Pulmonary artery endothelial cell (primary cell): ENCODE measurements around the gene BBOX1. TPM values are rescaled to one million over a fixed set of nuclear protein-coding genes. Genes with fewer than 3 reads are reported as not detected.
"Not testable (repeated sequence)": the region's sequence is repeated elsewhere in the genome, so short reads cannot be mapped to it uniquely, and the experiment has no call there.

ENCODE experiments used
- DNase-seq: peaks from one replicate; pipeline ENCODE4 v3.0.0-alpha.2; 2011; ENCODE audit warnings: low read depth, low spot score
- total RNA-seq: library from RNA; depleted of rRNA; stranded (reverse); fragments of >200 nt; gene quantifications from 2 replicates; pipeline ENCODE4 v1.2.3, GENCODE V29; 2014

The BBOX1 gene, protein sequence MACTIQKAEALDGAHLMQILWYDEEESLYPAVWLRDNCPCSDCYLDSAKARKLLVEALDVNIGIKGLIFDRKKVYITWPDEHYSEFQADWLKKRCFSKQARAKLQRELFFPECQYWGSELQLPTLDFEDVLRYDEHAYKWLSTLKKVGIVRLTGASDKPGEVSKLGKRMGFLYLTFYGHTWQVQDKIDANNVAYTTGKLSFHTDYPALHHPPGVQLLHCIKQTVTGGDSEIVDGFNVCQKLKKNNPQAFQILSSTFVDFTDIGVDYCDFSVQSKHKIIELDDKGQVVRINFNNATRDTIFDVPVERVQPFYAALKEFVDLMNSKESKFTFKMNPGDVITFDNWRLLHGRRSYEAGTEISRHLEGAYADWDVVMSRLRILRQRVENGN
- not detected in 2 replicates for total RNA-seq

DNA sequence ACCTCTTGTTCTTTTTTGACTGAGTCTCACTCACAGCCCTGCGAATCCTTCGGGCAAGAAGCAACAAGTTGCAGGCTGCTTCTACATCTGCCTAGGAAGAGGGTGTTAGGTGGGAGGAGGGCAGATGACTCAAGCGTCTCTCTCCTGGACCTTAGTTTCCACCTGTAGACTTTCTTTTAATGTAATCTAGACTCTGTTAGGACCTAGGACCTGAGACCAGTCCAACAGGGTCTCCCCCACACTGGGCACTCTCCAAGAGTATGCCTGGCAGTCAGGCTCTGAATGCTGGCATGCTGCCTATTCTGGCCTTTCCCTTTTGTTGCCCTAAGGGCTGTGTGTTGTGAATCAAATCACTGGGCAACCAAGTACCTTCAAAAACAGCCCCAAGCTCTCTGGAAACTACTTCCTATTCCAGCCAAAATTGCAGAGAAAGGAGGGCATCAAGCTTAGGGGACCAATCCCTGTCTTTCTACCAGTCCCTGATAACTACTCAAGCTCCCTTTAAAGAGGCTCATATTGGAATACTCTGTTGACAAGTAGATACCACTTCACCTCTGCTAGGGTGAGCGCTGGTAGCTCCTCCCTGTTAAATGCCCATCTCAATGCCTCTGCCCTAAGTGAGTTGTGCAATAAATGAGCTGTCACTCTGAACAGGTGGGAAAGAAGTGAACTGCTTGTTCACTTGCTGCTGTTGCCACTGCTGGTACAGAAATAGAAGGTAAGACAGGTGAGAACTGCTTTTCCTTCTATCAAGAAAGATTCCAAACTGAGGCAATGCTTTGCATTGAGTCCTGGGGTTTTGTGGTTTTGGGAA lies at the start of gene BBOX1:
BBOX1 (plus strand) TSS at position 514 of the 814 bp plus-strand sequence. CDS start 14,616 bp downstream, outside the sequence.
- no peak for DNase-seq

DNA sequence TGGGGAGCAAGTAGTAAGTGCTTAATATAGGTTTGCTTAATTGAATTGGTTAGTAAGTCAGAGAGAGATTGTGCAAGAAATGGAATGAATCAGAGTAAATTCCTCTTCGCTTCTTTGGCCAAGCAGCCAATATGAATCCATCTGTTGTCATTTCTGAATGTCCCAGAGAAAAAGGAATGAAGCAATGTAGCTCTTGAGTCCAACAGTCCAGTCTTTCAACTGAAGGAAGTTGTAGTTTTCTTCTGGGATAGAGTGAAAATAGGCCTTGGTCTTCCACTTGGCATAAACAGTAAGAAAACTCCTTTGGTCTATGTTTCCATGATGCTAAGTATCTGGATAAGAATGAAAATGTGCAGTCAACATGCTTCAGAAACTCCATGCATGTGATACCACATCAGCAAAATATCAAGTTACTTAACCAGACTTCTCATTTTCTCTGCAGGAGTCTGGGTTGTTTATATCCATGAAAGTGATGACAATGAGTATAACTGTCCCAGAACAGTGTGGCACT lies 48.5 kb upstream of the BBOX1 start:
- DNase-seq: no peak

DNA sequence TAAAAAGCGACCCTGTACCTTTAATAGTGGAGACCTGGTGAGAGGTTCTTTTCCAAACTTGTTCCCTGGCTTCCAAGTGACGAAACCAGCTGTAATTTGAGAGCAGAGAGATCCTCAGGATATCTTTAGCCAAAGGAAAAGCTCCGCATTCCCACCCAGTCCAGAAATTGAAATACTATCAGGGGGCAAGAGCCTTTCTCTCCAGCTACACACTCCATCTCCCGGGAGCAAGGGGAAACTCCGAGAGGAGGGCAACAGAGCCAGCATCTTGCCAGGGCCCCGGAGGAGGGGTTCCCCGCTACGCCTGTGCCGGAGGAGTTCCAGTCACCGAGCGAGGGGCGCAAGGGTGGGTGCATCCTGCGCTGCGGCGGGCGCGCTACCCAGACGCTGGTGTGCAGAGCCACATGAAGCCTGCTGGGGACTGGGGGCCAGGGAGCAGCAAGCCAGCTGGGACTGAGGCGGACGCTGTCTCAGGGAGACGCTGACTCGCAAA lies 46.6 kb upstream of the BBOX1 start, which contains the start of gene FIBIN:
FIBIN (plus strand) TSS at position 148 of the 493 bp plus-strand sequence. CDS start 415 bp downstream, outside the sequence.
- no peak for DNase-seq

DNA sequence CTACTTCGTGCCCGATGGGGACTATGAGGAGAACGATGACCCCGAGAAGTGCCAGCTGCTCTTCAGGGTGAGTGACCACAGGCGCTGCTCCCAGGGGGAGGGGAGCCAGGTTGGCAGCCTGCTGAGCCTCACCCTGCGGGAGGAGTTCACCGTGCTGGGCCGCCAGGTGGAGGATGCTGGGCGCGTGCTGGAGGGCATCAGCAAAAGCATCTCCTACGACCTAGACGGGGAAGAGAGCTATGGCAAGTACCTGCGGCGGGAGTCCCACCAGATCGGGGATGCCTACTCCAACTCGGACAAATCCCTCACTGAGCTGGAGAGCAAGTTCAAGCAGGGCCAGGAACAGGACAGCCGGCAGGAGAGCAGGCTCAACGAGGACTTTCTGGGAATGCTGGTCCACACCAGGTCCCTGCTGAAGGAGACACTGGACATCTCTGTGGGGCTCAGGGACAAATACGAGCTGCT lies 46.0 kb upstream of the BBOX1 start:
- no peak for DNase-seq

DNA sequence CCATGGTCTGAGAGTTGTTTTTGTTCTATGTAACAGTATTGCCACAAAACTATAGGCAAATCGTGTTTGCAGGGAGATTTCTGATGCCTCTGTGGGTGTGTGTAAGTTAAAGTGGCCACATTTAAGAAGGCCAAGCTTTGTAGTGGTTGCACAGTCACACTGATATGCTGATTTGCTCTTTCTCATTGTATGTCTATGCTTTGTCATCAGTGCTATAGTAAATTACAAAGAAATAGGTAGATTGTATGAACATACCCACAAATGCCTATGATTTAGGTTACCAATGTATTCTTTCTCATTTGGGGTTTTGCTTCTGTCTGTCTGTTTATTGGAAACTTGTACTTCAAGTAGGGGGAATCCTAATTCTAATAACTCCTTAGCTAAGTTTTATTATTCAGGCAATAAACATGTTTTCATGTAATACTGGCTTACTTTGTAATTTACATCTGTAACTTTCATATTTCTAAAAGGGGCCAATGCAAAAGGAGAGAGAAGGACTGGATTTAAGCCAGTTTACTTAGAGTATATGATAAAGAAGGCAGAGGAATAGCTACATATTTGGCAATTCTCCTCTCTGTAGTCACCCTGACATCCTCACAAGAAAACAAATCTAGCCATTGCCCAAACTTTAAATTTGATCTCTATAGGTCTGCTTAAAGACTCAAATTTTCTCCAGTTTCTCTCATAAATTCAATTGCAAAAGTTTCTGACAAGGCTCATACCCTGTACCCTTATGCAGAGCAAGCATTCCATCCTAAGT lies 44.7 kb upstream of the BBOX1 start:
- DNase-seq: no peak

DNA sequence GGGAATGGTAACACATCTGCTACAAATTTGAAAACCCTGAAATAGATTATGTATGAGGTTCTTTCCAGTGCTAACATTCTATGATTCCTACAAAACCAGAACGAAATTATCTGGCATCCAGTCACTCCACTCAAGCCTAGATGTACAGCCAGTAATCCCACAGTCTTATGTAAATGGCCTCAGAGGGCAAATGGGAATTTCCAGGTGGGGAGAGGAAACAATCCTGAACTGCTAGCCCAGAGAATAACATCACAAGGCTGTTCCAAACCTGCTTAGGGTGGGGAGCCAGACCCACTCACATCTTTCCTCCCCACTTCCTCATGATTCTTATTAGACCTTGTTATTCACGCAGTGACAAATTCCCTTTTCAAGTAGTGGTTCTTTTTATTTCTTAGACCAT lies 43.2 kb upstream of the BBOX1 start:
- no peak for DNase-seq

DNA sequence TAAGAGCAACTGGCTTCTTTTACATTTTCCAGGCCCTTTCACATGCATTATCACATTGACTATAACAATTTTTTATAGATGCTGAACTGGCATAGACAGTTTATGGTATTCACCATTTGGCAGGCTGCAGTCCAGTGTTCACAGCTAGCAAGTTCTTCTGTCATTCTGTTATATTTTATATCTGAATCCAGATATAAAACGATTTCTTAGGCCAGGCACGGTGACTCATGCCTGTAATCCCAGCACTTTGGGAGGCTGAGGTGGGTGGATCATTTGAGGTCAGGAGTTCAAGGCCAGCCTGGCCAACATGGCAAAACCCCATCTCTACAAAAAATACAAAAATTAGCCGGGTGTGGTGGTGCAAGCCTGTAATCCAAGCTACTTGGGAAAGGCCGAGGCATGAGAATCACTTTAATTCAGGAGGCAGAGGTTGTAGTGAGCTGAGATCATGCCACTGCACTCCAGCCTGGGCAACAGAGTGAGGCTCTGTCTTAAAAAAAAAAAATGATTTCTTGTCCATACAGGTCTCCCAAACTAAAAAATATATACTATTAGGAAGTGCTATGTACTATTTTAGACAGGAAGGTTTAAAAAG lies 39.4 kb upstream of the BBOX1 start:
- not testable (repeated sequence) for DNase-seq

DNA sequence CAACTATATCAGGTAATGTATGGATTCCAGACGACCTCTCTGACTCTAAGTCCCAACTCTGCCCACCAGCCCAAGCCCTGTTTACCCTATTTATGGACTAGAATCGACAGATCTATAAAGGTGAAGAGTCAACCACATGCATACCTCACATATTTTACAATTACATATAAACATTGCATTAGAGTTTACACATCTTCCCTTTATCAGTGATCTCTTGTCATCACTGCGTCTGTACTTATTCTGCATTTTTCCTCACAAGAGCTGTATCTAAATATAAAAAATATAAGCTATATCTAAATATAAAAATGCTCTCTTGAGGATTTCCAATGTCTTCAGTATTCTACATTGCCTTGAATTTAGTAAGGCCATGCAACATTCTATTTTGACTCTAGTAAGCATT lies 38.2 kb upstream of the BBOX1 start:
- DNase-seq: no peak

DNA sequence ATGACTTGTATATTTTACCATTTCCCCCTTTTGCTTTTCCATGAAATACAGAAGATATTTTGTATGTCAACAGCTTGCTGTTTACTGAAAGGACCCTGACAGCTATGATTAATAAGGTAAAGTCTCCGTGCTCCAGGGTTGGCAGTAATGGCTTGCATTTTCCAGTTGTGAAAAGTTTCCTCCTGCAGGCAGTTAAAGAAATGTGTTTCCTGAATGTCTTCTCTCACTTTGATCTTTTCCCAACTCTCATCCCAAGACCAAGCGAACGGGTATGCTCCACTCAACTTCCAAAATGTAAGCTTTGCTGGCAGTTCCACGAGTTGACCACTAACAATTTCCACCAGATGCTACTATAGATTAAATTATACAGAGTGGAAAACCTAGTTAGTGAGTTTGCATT lies 37.8 kb upstream of the BBOX1 start:
- DNase-seq: no peak

DNA sequence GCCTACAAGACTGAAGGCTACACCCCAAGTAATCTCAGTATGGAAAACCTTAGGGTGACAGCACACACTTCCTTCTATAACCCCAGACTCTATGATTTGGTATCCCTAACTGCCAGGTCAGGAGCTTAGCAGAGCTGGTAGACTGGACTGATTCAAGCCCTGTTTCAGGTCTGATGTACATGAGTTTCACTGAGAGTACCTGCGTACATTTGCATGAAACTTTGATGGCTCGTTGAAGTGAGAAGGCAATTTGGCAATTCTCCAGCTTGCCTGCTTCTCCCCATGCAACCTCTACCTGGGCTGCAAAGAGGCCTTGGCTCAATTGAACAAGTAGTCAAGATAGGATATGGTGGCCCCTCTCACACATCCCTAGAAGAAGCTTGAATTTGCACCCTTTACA lies 36.5 kb upstream of the BBOX1 start:
- no peak for DNase-seq

DNA sequence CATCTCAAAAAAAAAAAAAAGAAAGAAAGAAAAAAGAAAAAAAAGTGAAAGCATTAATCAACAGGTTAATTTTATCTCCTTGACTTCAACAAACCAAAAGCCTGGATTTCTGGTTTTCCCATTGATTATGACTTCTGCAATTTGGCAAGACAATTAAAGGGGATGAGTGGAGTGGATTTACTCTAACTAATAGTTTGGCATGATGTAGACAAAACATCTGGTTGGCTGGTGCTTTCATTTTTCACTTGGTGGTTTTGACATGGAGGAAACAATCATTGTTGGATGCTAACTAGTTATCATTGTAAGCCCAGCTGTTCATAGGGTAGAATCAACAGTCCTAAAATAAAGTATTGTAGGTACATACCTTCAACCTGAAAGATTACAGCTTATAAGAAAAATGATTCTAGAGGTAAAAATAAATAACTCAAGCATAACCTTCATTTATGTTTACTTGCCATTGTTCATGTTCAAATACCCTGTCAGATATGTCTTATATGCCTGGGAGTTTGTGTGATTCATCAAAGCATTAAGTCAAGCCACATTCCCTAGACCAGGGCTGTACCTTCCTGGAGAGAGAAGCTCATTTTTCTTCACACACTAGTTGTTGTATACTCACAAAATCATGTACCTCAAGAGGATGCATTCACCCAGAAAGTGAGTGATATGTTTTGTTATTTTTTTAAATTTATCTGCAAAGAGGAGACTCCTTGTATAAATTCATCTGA lies 31.6 kb upstream of the BBOX1 start:
- no peak for DNase-seq

DNA sequence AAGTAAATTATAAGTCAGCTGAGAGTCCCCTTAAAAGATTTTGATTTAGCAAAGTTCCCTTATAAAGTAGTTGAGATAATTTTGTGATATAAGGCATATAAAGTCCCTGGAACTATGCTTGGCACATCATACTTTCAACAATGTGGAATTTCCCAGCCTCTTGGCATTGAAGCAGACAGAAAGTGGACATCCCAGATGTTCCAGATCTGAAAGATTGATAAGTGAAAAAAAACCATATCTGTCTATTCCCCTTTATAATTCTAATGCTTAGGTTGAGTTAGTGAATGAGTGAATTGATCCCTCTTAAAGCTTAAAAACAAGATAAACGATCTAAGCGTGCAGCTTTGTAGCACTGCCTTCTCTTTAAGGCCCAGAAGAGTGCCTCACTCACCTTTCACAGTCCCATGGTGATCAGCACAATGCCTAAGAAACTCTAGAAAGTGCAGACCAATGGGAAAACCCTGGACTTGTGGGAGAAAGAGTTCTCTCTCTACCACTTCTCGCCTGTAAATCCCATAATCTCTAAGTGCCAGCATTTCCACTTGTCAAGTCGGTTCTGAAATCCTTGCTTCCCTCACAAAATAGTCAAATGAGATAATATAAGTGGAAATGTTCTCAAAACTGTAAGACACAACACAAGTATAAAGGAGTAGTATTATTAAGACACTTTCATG lies 28.9 kb upstream of the BBOX1 start:
- no peak for DNase-seq

DNA sequence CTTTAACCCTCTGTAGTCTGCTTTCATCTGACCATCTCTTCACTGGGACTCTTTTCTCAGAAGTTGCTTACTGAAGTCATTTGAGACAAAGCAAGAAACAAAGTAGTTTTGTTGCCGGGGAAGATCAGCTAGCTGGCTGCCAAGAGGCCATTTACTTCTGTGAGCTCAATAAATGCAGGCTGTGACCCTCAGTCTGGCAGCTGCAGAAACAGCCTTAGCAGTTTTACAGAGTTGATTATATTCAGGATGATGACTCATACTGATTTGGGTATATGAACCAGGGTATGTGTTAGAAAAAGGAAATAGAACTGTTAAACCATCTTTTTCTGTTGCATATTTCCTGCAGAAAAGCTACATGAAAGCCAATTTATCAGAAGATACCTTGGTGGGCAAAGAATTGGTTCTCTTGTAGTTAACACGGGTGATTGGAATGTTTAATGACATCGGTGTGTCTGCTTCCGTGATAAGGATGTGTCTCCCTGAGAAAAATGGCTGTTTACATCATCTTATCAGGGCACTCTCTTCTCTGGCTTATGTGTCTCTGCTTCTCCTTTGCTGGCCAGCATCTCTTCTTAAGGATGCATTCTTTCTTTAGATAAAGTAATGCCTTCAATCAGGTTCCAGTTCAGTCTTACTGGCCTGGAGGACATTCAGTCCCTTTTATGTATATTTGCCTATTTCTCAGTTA lies 28.2 kb upstream of the BBOX1 start:
- peak; percentile 8 for DNase-seq

DNA sequence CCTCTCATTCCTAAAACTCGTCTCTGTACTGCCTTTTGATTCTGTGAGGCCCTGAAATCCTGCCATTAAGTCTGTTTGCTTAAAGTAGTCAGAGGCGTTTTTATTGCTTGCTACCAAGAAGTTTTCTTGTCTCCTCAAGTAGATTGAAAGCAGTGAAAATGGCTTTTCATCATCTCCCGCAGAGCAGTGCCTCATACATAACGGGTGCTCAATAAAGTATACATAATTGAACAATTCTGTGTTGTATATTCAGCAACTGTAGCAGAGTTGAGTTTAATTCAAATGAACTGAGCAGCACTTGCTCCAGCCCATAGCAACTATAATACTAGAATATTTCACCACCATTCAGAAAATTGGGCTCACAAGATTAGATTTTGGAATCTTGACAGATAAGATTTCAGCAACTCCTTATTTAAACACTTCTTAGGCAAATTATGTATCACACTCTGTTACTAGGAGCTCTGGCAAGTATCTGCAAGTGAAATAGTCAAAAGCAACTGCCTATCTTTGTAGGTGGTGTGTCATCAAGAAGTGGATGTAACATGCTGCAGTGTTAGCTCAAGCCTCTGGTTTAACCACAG lies 26.7 kb upstream of the BBOX1 start:
- DNase-seq: no peak

DNA sequence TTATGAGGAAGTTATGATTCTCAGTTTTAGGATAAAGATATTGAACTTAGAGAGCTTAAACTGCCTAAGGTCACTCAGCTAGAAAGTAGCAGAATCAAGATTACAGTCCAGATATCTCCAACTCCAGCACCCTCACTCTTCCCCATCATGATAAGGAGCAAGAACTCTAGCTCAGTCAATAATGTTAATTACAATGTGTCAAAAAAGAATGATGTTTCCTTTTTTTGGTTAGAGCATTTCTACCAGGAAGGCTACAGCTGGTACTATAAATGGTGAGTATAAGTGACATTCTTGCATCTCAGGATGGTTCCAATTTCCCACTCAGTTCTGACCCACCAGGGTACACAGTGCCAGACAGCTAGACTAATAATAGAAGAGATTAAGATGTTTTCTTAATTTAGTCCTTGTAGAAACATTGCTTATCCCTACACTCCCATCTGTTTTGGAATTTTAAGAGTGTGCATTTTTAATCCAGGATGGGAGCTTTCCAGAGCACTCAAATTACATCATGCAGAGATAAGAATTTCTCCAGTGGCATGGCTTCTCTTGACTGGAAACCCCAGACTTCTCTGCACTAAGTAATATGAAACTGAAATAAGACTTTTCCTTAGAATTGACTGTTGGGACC lies 21.6 kb upstream of the BBOX1 start:
- DNase-seq: no peak

DNA sequence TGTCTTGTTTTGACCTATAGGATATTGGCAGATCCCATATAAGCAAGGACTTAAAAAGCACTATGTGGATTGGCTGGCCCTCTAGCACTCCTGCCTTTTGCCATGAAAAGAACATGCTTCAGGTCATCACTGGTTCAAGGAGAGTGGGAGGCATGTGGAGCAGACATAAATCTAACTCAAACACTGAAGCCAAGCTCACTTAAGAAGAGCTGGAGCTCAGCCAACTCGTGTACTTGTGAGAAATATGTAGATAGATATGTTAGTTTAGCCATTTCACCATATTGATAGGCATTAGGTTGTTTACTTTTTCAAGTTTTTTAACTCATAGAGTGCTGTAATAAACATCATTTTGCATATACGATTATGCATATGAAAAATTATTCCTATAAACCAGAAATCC lies 19.9 kb upstream of the BBOX1 start:
- DNase-seq: no peak

DNA sequence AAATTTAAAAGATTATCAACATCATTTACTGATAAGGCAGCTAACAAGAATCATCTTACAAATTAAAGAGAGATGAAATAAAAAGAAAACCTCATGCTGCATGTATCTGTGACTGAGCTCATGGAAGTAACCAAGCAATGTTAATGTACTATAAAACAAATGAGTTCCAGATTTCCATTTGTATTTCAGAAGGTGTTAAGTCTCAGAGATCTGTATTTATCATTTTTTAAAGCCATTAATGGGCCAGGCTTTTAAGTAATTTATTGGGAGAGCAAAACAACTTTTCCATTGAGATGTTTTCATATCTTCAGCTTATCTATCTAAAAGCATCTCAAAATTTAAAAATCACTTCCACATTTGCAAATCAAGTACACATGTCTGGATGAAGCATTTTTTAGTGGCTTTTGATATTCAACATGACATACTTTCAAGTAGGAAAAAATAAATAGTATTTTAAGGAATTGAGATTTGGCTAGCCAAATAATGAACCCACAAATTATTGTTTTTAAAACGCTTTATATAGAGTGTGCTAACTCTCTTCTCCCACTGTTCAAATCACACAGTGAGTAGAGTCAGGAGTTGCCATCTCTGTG lies 17.9 kb upstream of the BBOX1 start:
- DNase-seq: no peak

DNA sequence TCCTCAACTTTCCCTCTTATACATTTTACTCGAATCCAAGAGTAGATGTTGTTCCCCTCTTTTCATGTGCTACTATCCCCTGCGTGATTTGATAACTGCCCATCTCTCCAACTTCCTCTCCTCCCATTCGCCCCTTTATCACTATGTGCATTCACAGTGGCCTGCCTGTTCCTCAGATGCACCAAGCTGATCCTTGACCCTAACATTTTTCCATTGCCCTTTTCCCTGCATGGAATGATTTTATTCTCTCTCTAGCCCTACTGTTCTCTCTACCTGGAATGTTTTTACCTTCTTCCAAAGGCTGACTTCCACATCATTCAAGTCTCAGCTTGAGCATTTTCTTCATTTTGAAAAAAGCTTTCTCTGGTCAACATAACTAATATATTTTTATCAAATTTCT lies 15.8 kb upstream of the BBOX1 start:
- no peak for DNase-seq
